ENCODE data around the gene ANKIB1.
A peak's percentile ranks its signal among the peaks of the same experiment; 100 is the strongest.
"Not testable (repeated sequence)": the region's sequence is repeated elsewhere in the genome, so short reads cannot be mapped to it uniquely, and the experiment has no call there.

Gene ANKIB1

GRCh38 chr7:92245487-92246359 lies at the start of gene ANKIB1, which contains the start of gene KRIT1:
Gene ANKIB1 (plus strand): TSS chr7:92245974. CDS start chr7:92294979, 49,005 bp downstream.
Gene KRIT1 (minus strand): TSS chr7:92245914. CDS start chr7:92242135, 3,779 bp downstream.
- peak; percentile 91 to 96 for DNase-seq

- DNase-seq, result no peak
Observed at GRCh38 chr7:92200791-92201190, 45.0 kb upstream of the ANKIB1 start.

- no peak for DNase-seq
Observed at GRCh38 chr7:92205987-92206386, 39.8 kb upstream of the ANKIB1 start.

- no peak for DNase-seq
Observed at GRCh38 chr7:92206672-92207071, 39.1 kb upstream of the ANKIB1 start.

GRCh38 chr7:92221766-92222165 lies 24.0 kb upstream of the ANKIB1 start:
- DNase-seq, result no peak

- DNase-seq, result no peak
Observed at GRCh38 chr7:92226981-92227380, 18.8 kb upstream of the ANKIB1 start.

- no peak for DNase-seq
Observed at GRCh38 chr7:92228100-92228499, 17.7 kb upstream of the ANKIB1 start.

GRCh38 chr7:92228742-92229141 lies 17.0 kb upstream of the ANKIB1 start:
- no peak for DNase-seq

- no peak for DNase-seq
Observed at GRCh38 chr7:92230547-92230946, 15.2 kb upstream of the ANKIB1 start.

- DNase-seq, result no peak
Observed at GRCh38 chr7:92242972-92243371, 2.8 kb upstream of the ANKIB1 start.

GRCh38 chr7:92244808-92245486 lies 827 bp upstream of the ANKIB1 start:
- peak; percentile 45 to 47 for DNase-seq

GRCh38 chr7:92246360-92247101 lies 757 bp downstream of the ANKIB1 start:
- DNase-seq, result peak; percentile 69 to 76

- DNase-seq, result no peak
Observed at GRCh38 chr7:92250603-92251002, 4.8 kb downstream of the ANKIB1 start.

GRCh38 chr7:92251181-92251580 lies 5.4 kb downstream of the ANKIB1 start:
- DNase-seq, result no peak

- DNase-seq, result no peak
Observed at GRCh38 chr7:92253251-92253650, 7.5 kb downstream of the ANKIB1 start.

- not testable (repeated sequence) for DNase-seq
Observed at GRCh38 chr7:92254800-92255199, 9.0 kb downstream of the ANKIB1 start.

- no peak for DNase-seq
Observed at GRCh38 chr7:92255308-92255707, 9.5 kb downstream of the ANKIB1 start.

- DNase-seq, result no peak
Observed at GRCh38 chr7:92259062-92259461, 13.3 kb downstream of the ANKIB1 start.

GRCh38 chr7:92259610-92260247 lies 14.0 kb downstream of the ANKIB1 start:
- no peak for DNase-seq

- DNase-seq, result no peak
Observed at GRCh38 chr7:92260248-92260781, 14.5 kb downstream of the ANKIB1 start.

- no peak for DNase-seq
Observed at GRCh38 chr7:92266415-92267241, 20.9 kb downstream of the ANKIB1 start.

GRCh38 chr7:92268921-92269320 lies 23.1 kb downstream of the ANKIB1 start:
- DNase-seq, result no peak

Measured in NCI-H526 (cell line).